Stimulated activated CD4-positive, alpha-beta T cell treated with anti-CD3 and anti-CD28 coated beads, Interleukin-15, amount 100 ng/mL, for 24 hours (primary cell): ENCODE data around the gene NACC1.

Experiments
- DNase-seq: peaks from one replicate; pipeline ENCODE4 v3.0.0-alpha.2; 2020

Gene NACC1

GRCh38 chr19:13121551-13122274 is 3.6 kb downstream of the NACC1 start:
- no peak for DNase-seq

- no peak for DNase-seq
These were observed 4.3 kb downstream of the NACC1 start for GRCh38 chr19:13122275-13122878.

- DNase-seq, result no peak
These were observed 5.2 kb downstream of the NACC1 start for GRCh38 chr19:13122980-13123957.

GRCh38 chr19:13127051-13127450 is 9.0 kb downstream of the NACC1 start:
- no peak for DNase-seq

GRCh38 chr19:13127811-13128575 is 9.9 kb downstream of the NACC1 start:
- DNase-seq, result no peak

- no peak for DNase-seq
These were observed 10.5 kb downstream of the NACC1 start for GRCh38 chr19:13128583-13128982.

GRCh38 chr19:13129384-13129783 is 11.3 kb downstream of the NACC1 start:
- no peak for DNase-seq

- no peak for DNase-seq
These were observed 12.9 kb downstream of the NACC1 start for GRCh38 chr19:13130886-13131490.

- DNase-seq, result peak; percentile 83
These were observed 14.6 kb downstream of the NACC1 start for GRCh38 chr19:13132471-13133180.

- DNase-seq, result no peak
These were observed 15.3 kb downstream of the NACC1 start for GRCh38 chr19:13133241-13133870.

- DNase-seq, result no peak
These were observed 16.6 kb downstream of the NACC1 start for GRCh38 chr19:13134626-13135025.

- no peak for DNase-seq
These were observed 17.3 kb downstream of the NACC1 start for GRCh38 chr19:13135068-13136062.

- no peak for DNase-seq
These were observed 19.3 kb downstream of the NACC1 start for GRCh38 chr19:13137290-13137794.

- DNase-seq, result no peak
These were observed 20.3 kb downstream of the NACC1 start for GRCh38 chr19:13138171-13138915.

- DNase-seq, result no peak
These were observed 20.8 kb downstream of the NACC1 start for GRCh38 chr19:13138916-13139198.

GRCh38 chr19:13139633-13140311 is 21.7 kb downstream of the NACC1 start:
- no peak for DNase-seq

GRCh38 chr19:13146763-13147563 is 28.9 kb downstream of the NACC1 start:
- no peak for DNase-seq
